LNCaP clone FGC (cell line): ENCODE measurements around the gene BRF1.

Source experiments
- DNase-seq: peaks from one replicate; pipeline ENCODE4 v3.0.0-alpha.2; 2011; ENCODE audit warnings: low read depth
- H3K4me3 ChIP-seq: 2 replicates; pipeline ENCODE4 v1.5.1; 2011; ENCODE audit warnings: mild to moderate bottlenecking, low read depth, low read length, control low read depth
- TF ChIP-seq, protein P1 (sequence below): IDR thresholded peaks from 2 replicates; pipeline ENCODE4 v1.5.1; 2012; ENCODE audit warnings: mild to moderate bottlenecking; ENCODE audit not compliant: control insufficient read depth, insufficient read depth; ENCODE audit errors: extremely low read depth

The BRF1 gene

GRCh38 chr14:105256292-105256960 is 44.4 kb downstream of the BRF1 start:
- DNase-seq = no peak

DNA sequence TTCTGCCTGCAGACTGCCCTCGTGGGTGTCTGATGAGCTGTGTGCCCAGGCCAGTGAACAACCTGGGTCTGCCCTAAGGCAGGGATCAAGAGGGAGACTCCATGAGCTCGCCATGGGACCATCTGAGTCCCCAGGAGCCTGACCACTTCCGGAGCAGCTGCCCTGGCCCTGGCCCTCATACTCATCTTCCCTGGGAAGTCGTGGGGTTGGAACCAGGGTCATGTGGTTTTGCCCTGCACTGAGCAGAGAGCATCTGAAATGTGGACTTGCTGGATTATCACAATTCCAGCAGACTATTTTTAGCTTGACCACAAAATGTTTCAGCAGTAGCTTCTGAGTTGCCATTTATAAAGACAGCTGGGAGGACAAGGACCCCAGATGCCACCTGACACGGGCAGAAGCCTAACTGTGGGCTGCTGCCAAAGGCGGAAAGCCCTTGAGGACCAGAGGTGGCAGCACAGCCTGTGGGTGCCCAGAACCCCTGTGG is 45.7 kb downstream of the BRF1 start:
- TF ChIP-seq, protein P1, sequence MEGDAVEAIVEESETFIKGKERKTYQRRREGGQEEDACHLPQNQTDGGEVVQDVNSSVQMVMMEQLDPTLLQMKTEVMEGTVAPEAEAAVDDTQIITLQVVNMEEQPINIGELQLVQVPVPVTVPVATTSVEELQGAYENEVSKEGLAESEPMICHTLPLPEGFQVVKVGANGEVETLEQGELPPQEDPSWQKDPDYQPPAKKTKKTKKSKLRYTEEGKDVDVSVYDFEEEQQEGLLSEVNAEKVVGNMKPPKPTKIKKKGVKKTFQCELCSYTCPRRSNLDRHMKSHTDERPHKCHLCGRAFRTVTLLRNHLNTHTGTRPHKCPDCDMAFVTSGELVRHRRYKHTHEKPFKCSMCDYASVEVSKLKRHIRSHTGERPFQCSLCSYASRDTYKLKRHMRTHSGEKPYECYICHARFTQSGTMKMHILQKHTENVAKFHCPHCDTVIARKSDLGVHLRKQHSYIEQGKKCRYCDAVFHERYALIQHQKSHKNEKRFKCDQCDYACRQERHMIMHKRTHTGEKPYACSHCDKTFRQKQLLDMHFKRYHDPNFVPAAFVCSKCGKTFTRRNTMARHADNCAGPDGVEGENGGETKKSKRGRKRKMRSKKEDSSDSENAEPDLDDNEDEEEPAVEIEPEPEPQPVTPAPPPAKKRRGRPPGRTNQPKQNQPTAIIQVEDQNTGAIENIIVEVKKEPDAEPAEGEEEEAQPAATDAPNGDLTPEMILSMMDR = no peak
- H3K4me3 ChIP-seq = no peak overlapping the region
- DNase-seq = no peak

More at GRCh38 chr14:105256292-105256960, 44.4 kb downstream of the BRF1 start:
- H3K4me3 ChIP-seq = no peak overlapping the region
- TF ChIP-seq, protein P1 = no peak

DNA sequence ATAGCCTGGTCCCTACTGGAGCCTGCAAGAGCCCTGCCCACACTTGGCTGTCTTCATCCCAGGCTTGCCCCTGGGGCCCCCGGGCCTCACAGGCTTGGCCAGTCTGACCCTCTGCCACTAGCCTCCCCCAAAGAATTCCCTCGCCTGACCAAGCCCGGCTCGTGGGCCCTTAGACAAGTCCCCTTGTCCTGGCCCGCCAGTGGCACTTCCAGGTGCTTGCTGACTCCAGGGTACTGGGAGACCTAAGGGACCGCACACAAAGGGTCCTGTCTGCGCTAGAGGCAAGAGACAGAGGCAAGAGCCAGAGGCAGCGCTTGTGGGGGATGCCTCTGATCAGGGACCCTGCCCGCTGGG is 47.5 kb downstream of the BRF1 start:
- no peak for DNase-seq
- TF ChIP-seq, protein P1 = no peak
- H3K4me3 ChIP-seq = no peak overlapping the region

DNA sequence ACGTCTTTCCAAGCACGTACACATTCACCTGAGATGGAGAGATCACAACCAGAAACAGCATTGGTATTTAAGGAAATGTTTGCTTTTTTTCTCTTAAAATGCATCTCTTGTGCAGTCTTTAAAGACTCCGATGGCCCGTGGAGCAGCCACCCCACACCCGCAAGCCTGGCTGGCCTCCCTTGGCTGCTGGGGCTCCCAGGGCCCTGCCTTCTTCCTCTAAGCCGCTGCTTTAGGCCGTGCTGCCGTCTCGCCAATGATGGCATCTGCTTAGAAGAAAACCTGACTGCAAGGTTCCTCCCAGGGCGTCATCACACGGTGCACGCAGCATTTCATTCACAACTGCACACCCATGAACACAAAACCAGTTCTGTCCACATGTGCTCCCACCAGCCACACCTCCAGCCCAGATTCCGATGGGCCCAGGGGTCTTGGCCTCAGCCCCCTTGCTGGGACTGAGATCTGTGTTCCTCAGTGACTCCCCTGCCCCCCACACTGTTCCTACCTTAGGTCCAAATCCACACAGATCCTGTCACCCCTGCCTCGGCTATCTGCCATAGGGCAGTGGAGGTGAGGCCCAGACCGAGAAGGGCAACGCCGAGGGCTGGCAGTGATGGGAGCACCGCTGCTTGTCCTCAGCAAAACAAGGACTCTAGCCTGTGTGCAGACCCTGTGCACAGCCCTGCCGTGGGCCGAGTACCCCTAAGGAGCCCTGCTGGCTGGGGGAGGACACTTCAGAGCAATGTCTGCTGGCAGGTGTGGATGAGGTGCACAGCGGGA is 48.1 kb downstream of the BRF1 start:
- H3K4me3 ChIP-seq = no peak overlapping the region
- DNase-seq = no peak
- TF ChIP-seq, protein P1 = no peak

DNA sequence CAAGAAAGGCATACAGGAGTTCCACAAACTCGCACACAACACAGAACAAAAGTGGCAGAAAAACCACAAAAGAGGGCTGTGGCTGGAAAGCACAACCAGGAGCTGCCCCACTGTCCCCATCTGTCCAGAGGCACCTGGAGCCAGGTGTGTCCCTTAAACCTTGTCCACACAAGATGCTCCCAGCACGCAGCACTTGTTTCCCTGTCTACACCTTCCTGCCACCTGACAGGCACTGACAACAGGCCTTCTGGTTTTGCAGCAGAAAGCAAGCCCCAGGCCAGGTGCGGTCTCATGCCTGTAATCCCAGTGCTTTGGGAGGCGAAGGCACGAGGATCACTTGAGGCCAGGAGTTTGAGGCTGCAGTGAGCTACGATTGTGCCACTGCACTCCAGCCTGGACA is 48.9 kb downstream of the BRF1 start:
- DNase-seq = no peak
- TF ChIP-seq, protein P1 = no peak
- H3K4me3 ChIP-seq = no peak overlapping the region

DNA sequence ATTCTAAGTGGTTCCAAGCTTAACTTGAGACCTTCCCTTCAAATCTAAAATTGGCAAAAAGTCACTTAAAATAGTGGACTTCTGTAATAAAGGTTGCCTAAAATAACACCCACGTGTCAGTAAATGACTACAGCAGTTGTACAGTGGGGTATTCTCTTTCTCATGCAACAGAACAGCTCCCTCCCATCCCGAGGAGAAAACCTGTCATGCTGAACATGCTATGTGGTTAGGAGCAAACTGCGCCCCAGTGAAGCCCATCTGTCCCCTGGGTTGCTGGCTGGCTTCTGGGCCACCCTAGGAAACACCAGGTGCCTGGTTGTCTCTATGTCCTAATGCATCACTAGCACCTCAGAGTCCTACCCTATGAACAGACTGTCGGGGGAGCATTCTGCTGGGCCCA is 49.8 kb downstream of the BRF1 start:
- no peak overlapping the region for H3K4me3 ChIP-seq
- TF ChIP-seq, protein P1 = no peak
- no peak for DNase-seq
